Measurements from ENCODE around the gene PRPF4.
"Not testable (repeated sequence)": the region's sequence is repeated elsewhere in the genome, so short reads cannot be mapped to it uniquely, and the experiment has no call there.

The PRPF4 gene

GRCh38 chr9:113275157-113276131 lies at the start of gene PRPF4, which contains the start of gene CDC26:
Gene PRPF4, plus strand, starts transcription at chr9:113275658. Its CDS starts 86 bp downstream, at chr9:113275744.
Gene CDC26, minus strand, starts transcription at chr9:113275572. Its CDS starts 3,065 bp downstream, at chr9:113272507.
- peak; percentile 91 to 95 for DNase-seq (ENCODE audit: low read depth in 2 of 2)

- DNase-seq (ENCODE audit: low read depth in 2 of 2), result no peak
Observed at GRCh38 chr9:113227436-113227835, 48.0 kb upstream of the PRPF4 start.

- no peak for DNase-seq (ENCODE audit: low read depth in 2 of 2)
Observed at GRCh38 chr9:113228130-113228665, 47.3 kb upstream of the PRPF4 start.

- no peak for DNase-seq (ENCODE audit: low read depth in 2 of 2)
Observed at GRCh38 chr9:113231701-113232100, 43.8 kb upstream of the PRPF4 start.

GRCh38 chr9:113235701-113236255 lies 39.7 kb upstream of the PRPF4 start:
- DNase-seq (ENCODE audit: low read depth in 2 of 2), result not testable (repeated sequence)

- DNase-seq (ENCODE audit: low read depth in 2 of 2), result no peak
Observed at GRCh38 chr9:113237026-113237425, 38.4 kb upstream of the PRPF4 start.

GRCh38 chr9:113238202-113238858 lies 37.1 kb upstream of the PRPF4 start:
- DNase-seq (ENCODE audit: low read depth in 2 of 2), result no peak

- no peak for DNase-seq (ENCODE audit: low read depth in 2 of 2)
Observed at GRCh38 chr9:113238859-113239232, 36.6 kb upstream of the PRPF4 start.

GRCh38 chr9:113241161-113241560 lies 34.3 kb upstream of the PRPF4 start:
- no peak for DNase-seq (ENCODE audit: low read depth in 2 of 2)

GRCh38 chr9:113244556-113244955 lies 30.9 kb upstream of the PRPF4 start:
- DNase-seq (ENCODE audit: low read depth in 2 of 2), result no peak

- DNase-seq (ENCODE audit: low read depth in 2 of 2), result no peak
Observed at GRCh38 chr9:113245894-113246293, 29.6 kb upstream of the PRPF4 start.

GRCh38 chr9:113246928-113247327 lies 28.5 kb upstream of the PRPF4 start:
- DNase-seq (ENCODE audit: low read depth in 2 of 2), result no peak

GRCh38 chr9:113247640-113248039 lies 27.8 kb upstream of the PRPF4 start:
- no peak for DNase-seq (ENCODE audit: low read depth in 2 of 2)

- DNase-seq (ENCODE audit: low read depth in 2 of 2), result not testable (repeated sequence)
Observed at GRCh38 chr9:113249661-113250060, 25.8 kb upstream of the PRPF4 start.

- no peak for DNase-seq (ENCODE audit: low read depth in 2 of 2)
Observed at GRCh38 chr9:113250807-113251206, 24.7 kb upstream of the PRPF4 start.

- no peak for DNase-seq (ENCODE audit: low read depth in 2 of 2)
Observed at GRCh38 chr9:113254991-113255390, 20.5 kb upstream of the PRPF4 start.

- no peak for DNase-seq (ENCODE audit: low read depth in 2 of 2)
Observed at GRCh38 chr9:113255438-113255837, 20.0 kb upstream of the PRPF4 start.

- no peak for DNase-seq (ENCODE audit: low read depth in 2 of 2)
Observed at GRCh38 chr9:113257863-113258262, 17.6 kb upstream of the PRPF4 start.

GRCh38 chr9:113258282-113258681 lies 17.2 kb upstream of the PRPF4 start:
- no peak for DNase-seq (ENCODE audit: low read depth in 2 of 2)

GRCh38 chr9:113261917-113262671 lies 13.4 kb upstream of the PRPF4 start:
- no peak for DNase-seq (ENCODE audit: low read depth in 2 of 2)

GRCh38 chr9:113266174-113266573 lies 9.3 kb upstream of the PRPF4 start:
- no peak for DNase-seq (ENCODE audit: low read depth in 2 of 2)
